HG03565 (cell line): ENCODE measurements around the gene MUC5B.

Experiments used
- ATAC-seq: cut with Tn5 transposase; IDR thresholded peaks from one replicate; pipeline ENCODE4 v1.9.1; 2021; ENCODE audit warnings: mild to moderate bottlenecking, moderate library complexity; ENCODE audit not compliant: unreplicated experiment

The MUC5B gene

GRCh38 chr11:1279674-1280055 lies 56.8 kb downstream of the MUC5B start:
- no peak for ATAC-seq

- ATAC-seq: no peak
These were observed 57.5 kb downstream of the MUC5B start for GRCh38 chr11:1280116-1281035.

- no peak for ATAC-seq
These were observed 58.6 kb downstream of the MUC5B start for GRCh38 chr11:1281326-1281973.

- no peak for ATAC-seq
These were observed 59.1 kb downstream of the MUC5B start for GRCh38 chr11:1281974-1282365.

GRCh38 chr11:1283091-1283511 lies 60.2 kb downstream of the MUC5B start:
- no peak for ATAC-seq

GRCh38 chr11:1283906-1284305 lies 61.0 kb downstream of the MUC5B start:
- no peak for ATAC-seq

- no peak for ATAC-seq
These were observed 62.5 kb downstream of the MUC5B start for GRCh38 chr11:1285316-1285744.

- no peak for ATAC-seq
These were observed 63.0 kb downstream of the MUC5B start for GRCh38 chr11:1285876-1286275.

- no peak for ATAC-seq
These were observed 65.1 kb downstream of the MUC5B start for GRCh38 chr11:1287928-1288327.

GRCh38 chr11:1288426-1289151 lies 65.7 kb downstream of the MUC5B start:
- no peak for ATAC-seq

- ATAC-seq: no peak
These were observed 66.5 kb downstream of the MUC5B start for GRCh38 chr11:1289211-1289935.

GRCh38 chr11:1290052-1291040 lies 67.5 kb downstream of the MUC5B start:
- no peak for ATAC-seq

GRCh38 chr11:1291295-1292017 lies 68.6 kb downstream of the MUC5B start:
- ATAC-seq: no peak

- ATAC-seq: no peak
These were observed 69.3 kb downstream of the MUC5B start for GRCh38 chr11:1292018-1292643.

- no peak for ATAC-seq
These were observed 70.1 kb downstream of the MUC5B start for GRCh38 chr11:1292644-1293618.

GRCh38 chr11:1293619-1294015 lies 70.8 kb downstream of the MUC5B start:
- ATAC-seq: no peak

GRCh38 chr11:1295086-1295485 lies 72.2 kb downstream of the MUC5B start:
- no peak for ATAC-seq
